ENCODE data around the gene ATP11A. TPM values are rescaled to one million over a fixed set of nuclear protein-coding genes. Genes with fewer than 3 reads are reported as not detected.
A peak's percentile ranks its signal among the peaks of the same experiment; 100 is the strongest.

ATP11A gene
- total and polyA plus RNA-seq, 10 donors: 2.7 to 91.3 (median 59.1) TPM

- TF ChIP-seq POLR2A (IDR thresholded peaks at IDR 0.05) (no peak), CTCF (IDR thresholded peaks at IDR 0.05 in 8 of 11, conservative IDR thresholded peaks at IDR 0.05 in 3 of 11) (no peak), POLR2AphosphoS5 (IDR thresholded peaks at IDR 0.05) (no peak)
- 72 to 95% (median 86%) methylated on average over 7 to 8 of the region's 8 CpGs for WGBS, 5 donors
- Histone ChIP-seq H3K4me1 (peaks cover 0 to 7% (median 0%) of the 10 kb centered on the region in 6 donors), H3K36me3 (no peaks in the 10 kb centered on the region), H3K27me3 (replicated peaks in 1 of 7) (peaks cover 0 to 17% (median 0%) of the 10 kb centered on the region in 7 donors), H3K9me3 (peaks cover 0 to 22% (median 16%) of the 10 kb centered on the region in 8 donors), H3K4me3 (no peak overlapping the region), H3K27ac (no peak overlapping the region)
- peak; percentile 51 for DNase-seq
- intact Hi-C loops (cut with DNase I; ENCODE audit: low total_unique reads): no loop called here
Measured at GRCh38 chr13:112903071-112903577, 213.3 kb downstream of the ATP11A start.

GRCh38 chr13:112903606-112904195 lies 213.9 kb downstream of the ATP11A start:
- peaks cover 0 to 12% (median 0%) of the 10 kb centered on the region in 7 donors for H3K27me3 ChIP-seq (replicated peaks in 1 of 7)
- peaks cover 0 to 13% (median under 1%) of the 10 kb centered on the region in 6 donors for H3K4me1 ChIP-seq
- 91 to 96% (median 94%) methylated on average over 18 to 19 of the region's 19 CpGs for WGBS, 5 donors
- no peak overlapping the region for H3K27ac ChIP-seq
- intact Hi-C loops (cut with DNase I; ENCODE audit: low total_unique reads): no loop called here
- no peak overlapping the region for H3K4me3 ChIP-seq
- peaks cover 0 to 22% (median 16%) of the 10 kb centered on the region in 8 donors for H3K9me3 ChIP-seq
- no peak for DNase-seq
- H3K36me3 ChIP-seq: no peaks in the 10 kb centered on the region
- TF ChIP-seq POLR2A (IDR thresholded peaks at IDR 0.05) (no peak), POLR2AphosphoS5 (IDR thresholded peaks at IDR 0.05) (no peak), CTCF (IDR thresholded peaks at IDR 0.05 in 8 of 11, conservative IDR thresholded peaks at IDR 0.05 in 3 of 11) (no peak)

GRCh38 chr13:112904436-112904960 lies 214.7 kb downstream of the ATP11A start:
- intact Hi-C loops (cut with DNase I; ENCODE audit: low total_unique reads): no loop called here
- no peak for TF ChIP-seq POLR2AphosphoS5 (IDR thresholded peaks at IDR 0.05)
- TF ChIP-seq CTCF (IDR thresholded peaks at IDR 0.05 in 8 of 11, conservative IDR thresholded peaks at IDR 0.05 in 3 of 11): no peak
- TF ChIP-seq POLR2A (IDR thresholded peaks at IDR 0.05): no peak
- Histone ChIP-seq H3K9me3 (peaks cover 0 to 22% (median 16%) of the 10 kb centered on the region in 8 donors), H3K4me1 (peaks cover 0 to 20% (median 2%) of the 10 kb centered on the region in 6 donors), H3K36me3 (no peaks in the 10 kb centered on the region), H3K27me3 (replicated peaks in 1 of 7) (peaks cover 0 to 11% (median 0%) of the 10 kb centered on the region in 7 donors), H3K27ac (no peak overlapping the region), H3K4me3 (no peak overlapping the region)
- no peak for DNase-seq
- 91 to 96% (median 95%) methylated on average over 10 to 13 of the region's 13 CpGs for WGBS, 5 donors

GRCh38 chr13:112905086-112905485 lies 215.2 kb downstream of the ATP11A start:
- Histone ChIP-seq H3K36me3 (no peaks in the 10 kb centered on the region), H3K4me1 (peaks cover 0 to 20% (median 2%) of the 10 kb centered on the region in 6 donors), H3K9me3 (peaks cover 0 to 22% (median 16%) of the 10 kb centered on the region in 8 donors), H3K4me3 (no peak overlapping the region), H3K27ac (no peak overlapping the region), H3K27me3 (replicated peaks in 1 of 7) (peaks cover 0 to 9% (median 0%) of the 10 kb centered on the region in 7 donors)
- intact Hi-C loops (cut with DNase I; ENCODE audit: low total_unique reads): no loop called here
- no peak for DNase-seq
- no peak for TF ChIP-seq POLR2AphosphoS5 (IDR thresholded peaks at IDR 0.05)
- TF ChIP-seq POLR2A (IDR thresholded peaks at IDR 0.05): no peak
- no peak for TF ChIP-seq CTCF (IDR thresholded peaks at IDR 0.05 in 8 of 11, conservative IDR thresholded peaks at IDR 0.05 in 3 of 11)
- WGBS, 5 donors: 92 to 96% (median 94%) methylated on average over 9 of the region's 9 CpGs
